ENCODE data around the gene KCNIP4. TPM values are rescaled to one million over a fixed set of nuclear protein-coding genes. Genes with fewer than 3 reads are reported as not detected.

The KCNIP4 gene
- total and polyA plus RNA-seq, 2 of the 4 experiments (the other 2 are of a cell fraction): not detected

GRCh38 chr4:20816287-20816686, 1132.3 kb downstream of the KCNIP4 start:
- in situ Hi-C loops (cut with MboI; ENCODE audit: low sequenced_read_pairs) (no loop called here), intact Hi-C loops (cut with micrococcal nuclease) (no loop called here), dilution Hi-C loops (cut with HindIII; ENCODE audit: low sequenced_read_pairs, unreplicated experiment) (no loop called here)
- H4K91ac ChIP-seq (ENCODE audit: insufficient read depth, low read depth, low read length): no peak overlapping the region
- no peak overlapping the region for H4K5ac ChIP-seq (ENCODE audit: low read depth, low read length)
- no peak overlapping the region for H3K18ac ChIP-seq (ENCODE audit: low read depth, low read length)
- H3K56ac ChIP-seq (ENCODE audit: extremely low read depth, insufficient read depth, low read length): no peak overlapping the region
- H3K4ac ChIP-seq (ENCODE audit: low read depth, low read length): no peak overlapping the region
- ATAC-seq (ENCODE audit: low read depth) (no peak), DNase-seq (no peak)
- H3K36me3 ChIP-seq (ENCODE audit: control insufficient read depth, insufficient read depth, low read length): no peaks in the 10 kb centered on the region
- H3K9ac ChIP-seq (ENCODE audit: low read depth, low read length): no peak overlapping the region
- BruUV-seq (replicated peaks): no TSS peak
- H3K27me3 ChIP-seq (ENCODE audit: control insufficient read depth, insufficient read depth, low read length): no peaks in the 10 kb centered on the region
- peaks cover 2% of the 10 kb centered on the region; the same call in 1 of the 2 replicates for H3K9me3 ChIP-seq (ENCODE audit: control insufficient read depth, insufficient read depth, low read length)
- no CpG with 5 or more reads among the region's 5 CpGs for WGBS, 2 experiments (ENCODE audit: extremely low coverage in 2 of 2, insufficient read length in 1 of 2)
- CTCF ChIA-PET: no interaction called here
- no peak overlapping the region for H2BK120ac ChIP-seq (ENCODE audit: low read depth, low read length)
- H3K9me1 ChIP-seq (ENCODE audit: insufficient read depth, low read length): no peaks in the 10 kb centered on the region
- no peak overlapping the region for H4K8ac ChIP-seq (ENCODE audit: low read depth in 2 of 2, low read length in 2 of 2)
- no peak overlapping the region for H3K27ac ChIP-seq (ENCODE audit: insufficient read depth, low read length)
- TF ChIP-seq FOS (IDR thresholded peaks at IDR 0.05; ENCODE audit: low read depth, low read length): no peak
- TF ChIP-seq CEBPB (IDR thresholded peaks at IDR 0.05; ENCODE audit: low read depth, low read length): no peak
- no peak for TF ChIP-seq MAZ (IDR thresholded peaks at IDR 0.05; ENCODE audit: borderline replicate concordance, low read depth, low read length)
- no peak for TF ChIP-seq RCOR1 (IDR thresholded peaks at IDR 0.05; ENCODE audit: insufficient replicate concordance, low read length)
- no peak for TF ChIP-seq NFE2L2 (IDR thresholded peaks at IDR 0.05; ENCODE audit: low read depth, low read length)
- no peak for TF ChIP-seq ELK1 (IDR thresholded peaks at IDR 0.05; ENCODE audit: borderline replicate concordance, low read depth, low read length)
- no peak for TF ChIP-seq USF2 (IDR thresholded peaks at IDR 0.05; ENCODE audit: low read depth, low read length)
- no peaks in the 10 kb centered on the region for H3K79me1 ChIP-seq (ENCODE audit: low read depth in 1 of 2, low read length in 2 of 2)
- no peak overlapping the region for H2BK20ac ChIP-seq (ENCODE audit: low read depth, low read length)
- no peak overlapping the region for H2BK5ac ChIP-seq (ENCODE audit: low read depth, low read length, poor library complexity, severe bottlenecking)
- no peak overlapping the region for H2AK9ac ChIP-seq (replicated peaks; ENCODE audit: low read depth, low read length, poor library complexity)
- no peak overlapping the region for H2AFZ ChIP-seq (replicated peaks; ENCODE audit: low read length, poor library complexity)
- H3K4me2 ChIP-seq (ENCODE audit: low read depth, low read length): no peak overlapping the region
- no peak overlapping the region for H3K23ac ChIP-seq (ENCODE audit: low read depth, low read length)
- no peak overlapping the region for H2AK5ac ChIP-seq (ENCODE audit: low read depth, low read length)
- H4K20me1 ChIP-seq (ENCODE audit: insufficient read depth, low read length): no peaks in the 10 kb centered on the region
- POLR2A ChIA-PET (ENCODE audit: unreplicated experiment): no interaction called here
- no peaks in the 10 kb centered on the region for H3K4me1 ChIP-seq (ENCODE audit: control insufficient read depth, insufficient read depth, low read length)
- H2BK15ac ChIP-seq (ENCODE audit: low read depth, low read length): no peak overlapping the region
- H3K4me3 ChIP-seq (ENCODE audit: insufficient read depth, low read depth, low read length): no peak overlapping the region
- H3K14ac ChIP-seq (replicated peaks; ENCODE audit: low read depth, low read length): no peak overlapping the region
